Ovary (tissue), 9 donors: ENCODE data around the gene CEP162. TPM values are rescaled to one million over a fixed set of nuclear protein-coding genes. Genes with fewer than 3 reads are reported as not detected.
"Not testable (repeated sequence)": the region's sequence is repeated elsewhere in the genome, so short reads cannot be mapped to it uniquely, and the experiment has no call there.

ENCODE experiments used
- DNase-seq, 5 donors: peaks; one replicate each; pipeline ENCODE4 v3.0.0-alpha.2; 2019 to 2020
- H3K27ac ChIP-seq, 2 donors: fragments of 200-600 bp; one replicate each; pipeline versions ENCODE4 v1.5.1 to v1.8.0; 2019 to 2022
- H3K27me3 ChIP-seq: fragments of 200-600 bp; one replicate; pipeline ENCODE4 v1.8.0; 2022
- H3K36me3 ChIP-seq: fragments of 200-600 bp; sonication (generic); one replicate; pipeline ENCODE4 v1.5.1; 2019
- H3K4me1 ChIP-seq: one replicate; pipeline ENCODE4 v1.8.1; 2013; ENCODE audit warnings: mild to moderate bottlenecking, moderate library complexity; ENCODE audit not compliant: insufficient read depth
- H3K4me3 ChIP-seq: fragments of 200-600 bp; sonication (generic); one replicate; pipeline ENCODE4 v1.5.1; 2017
- H3K9me3 ChIP-seq, 2 donors: fragments of 200-600 bp in 1 of 2; sonication (generic) in 1 of 2; one replicate each; pipeline versions ENCODE4 v1.5.1 to v1.8.1; 2013 to 2019; ENCODE audit warnings: mild to moderate bottlenecking in 1 of 2, moderate library complexity in 1 of 2
- CTCF ChIP-seq, 3 donors: fragments of 450-650 bp in 2 of 3; fragments of 200-600 bp in 1 of 3; IDR thresholded peaks; one replicate each; pipeline versions ENCODE4 v1.5.1 to v1.8.0; 2016 to 2022; ENCODE audit warnings: antibody characterized with exemption in 3 of 3, mild to moderate bottlenecking in 1 of 3
- EP300 ChIP-seq: sonication (generic); formaldehyde crosslinking; IDR thresholded peaks from one replicate; pipeline ENCODE4 v1.6.1; 2017; ENCODE audit warnings: antibody characterized with exemption
- POLR2A ChIP-seq: fragments of 450-650 bp; IDR thresholded peaks from one replicate; pipeline ENCODE4 v1.6.1; 2017; ENCODE audit warnings: antibody characterized with exemption, mild to moderate bottlenecking, moderate library complexity
- WGBS, 3 donors: extraction: QIAGEN DNeasy Blood & Tissue Kit in 1 of 3; methylation state at CpG; one replicate each; pipeline versions ENCODE4 v1.1.5 to v1.1.7; 2013 to 2017; 5-methylcytosine and 5-hydroxymethylcytosine counted together
- intact Hi-C, 4 donors: fragments of 100-400 bp; cut with DNase I; formaldehyde crosslinking; loops; one replicate each; pipeline versions ENCODE4 v1.11.0 to v1.15.1; 2022 to 2023
- polyA plus RNA-seq, 2 donors: library from polyadenylated mRNA; stranded (reverse); fragments of 200-250 nt in 1 of 2; fragments of 350-450 nt in 1 of 2; fragmentation: Illumina TruSeq in 1 of 2; extraction: RNeasy Lipid Tissue Mini Kit (QIAGEN cat#74804) in 1 of 2; gene quantifications; one replicate each; pipeline ENCODE4 v1.2.3, GENCODE V29; 2013 to 2014
- total RNA-seq, 7 donors: library from RNA; depleted of rRNA in 2 of 7; stranded (reverse); fragments of >200 nt in 2 of 7; fragmentation: NEBNext Ultra II Directional in 3 of 7; extraction: Animal tissue kit (Norgen Biotek cat#: 25700) in 3 of 7; gene quantifications; one replicate each; pipeline versions ENCODE4 v1.1.0 to v1.2.4, GENCODE V29; 2016 to 2023
- donor health status: DM: no; HTN: no; CAD: no; lungs with moderate emphysema.
- donor health status: DM: no; HTN: no; CAD: no.
- donor health status: Bipolar disorder and iron deficiency.
- donor health status: DM: yes; HTN: yes; CAD: no.
- donor health status: DM: no; HTN: no; CAD: no.
- donor health status: DM: yes; HTN: yes; CAD: no.

The CEP162 gene
- total and polyA plus RNA-seq, 9 donors = 5.3 to 16.8 (median 9.7) TPM

- intact Hi-C loops = no loop called here
- Histone ChIP-seq H3K4me1 (no peaks in the 10 kb centered on the region), H3K9me3 (no peaks in the 10 kb centered on the region), H3K27ac (no peak overlapping the region), H3K36me3 (no peaks in the 10 kb centered on the region), H3K4me3 (no peak overlapping the region), H3K27me3 (no peaks in the 10 kb centered on the region)
- TF ChIP-seq EP300 (no peak), POLR2A (no peak), CTCF (IDR thresholded peaks at IDR 0.05) (no peak)
- WGBS, 3 donors = 24 to 47% (median 28%) methylated on average over 3 of the region's 3 CpGs
- no peak for DNase-seq
These were observed 137.9 kb downstream of the CEP162 start for GRCh38 chr6:84089552-84089951.

DNA sequence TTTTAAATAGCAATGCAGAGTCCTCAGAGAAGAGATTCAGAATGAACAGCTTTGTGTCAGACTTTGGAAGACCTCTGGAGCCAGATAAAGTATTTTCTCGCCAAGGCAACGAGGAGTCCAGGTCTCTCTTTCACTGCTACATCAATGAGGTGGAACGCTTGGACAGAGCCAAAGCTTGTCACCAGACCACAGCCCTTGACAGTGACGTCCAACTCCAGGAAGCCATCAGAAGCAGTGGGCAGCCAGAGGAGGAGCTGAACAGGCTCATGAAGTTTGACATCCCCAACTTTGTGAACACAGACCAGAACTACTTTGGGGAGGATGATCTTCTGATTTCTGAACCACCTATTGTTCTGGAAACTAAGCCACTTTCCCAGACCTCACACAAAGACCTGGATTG is 138.4 kb downstream of the CEP162 start:
- 66 to 83% (median 81%) methylated on average over 4 of the region's 4 CpGs for WGBS, 3 donors
- intact Hi-C loops = no loop called here
- Histone ChIP-seq H3K27ac (no peak overlapping the region), H3K36me3 (no peaks in the 10 kb centered on the region), H3K27me3 (no peaks in the 10 kb centered on the region), H3K9me3 (no peaks in the 10 kb centered on the region), H3K4me3 (no peak overlapping the region), H3K4me1 (no peaks in the 10 kb centered on the region)
- TF ChIP-seq EP300 = no peak
- no peak for TF ChIP-seq POLR2A
- no peak for TF ChIP-seq CTCF (IDR thresholded peaks at IDR 0.05)
- DNase-seq = no peak

DNA sequence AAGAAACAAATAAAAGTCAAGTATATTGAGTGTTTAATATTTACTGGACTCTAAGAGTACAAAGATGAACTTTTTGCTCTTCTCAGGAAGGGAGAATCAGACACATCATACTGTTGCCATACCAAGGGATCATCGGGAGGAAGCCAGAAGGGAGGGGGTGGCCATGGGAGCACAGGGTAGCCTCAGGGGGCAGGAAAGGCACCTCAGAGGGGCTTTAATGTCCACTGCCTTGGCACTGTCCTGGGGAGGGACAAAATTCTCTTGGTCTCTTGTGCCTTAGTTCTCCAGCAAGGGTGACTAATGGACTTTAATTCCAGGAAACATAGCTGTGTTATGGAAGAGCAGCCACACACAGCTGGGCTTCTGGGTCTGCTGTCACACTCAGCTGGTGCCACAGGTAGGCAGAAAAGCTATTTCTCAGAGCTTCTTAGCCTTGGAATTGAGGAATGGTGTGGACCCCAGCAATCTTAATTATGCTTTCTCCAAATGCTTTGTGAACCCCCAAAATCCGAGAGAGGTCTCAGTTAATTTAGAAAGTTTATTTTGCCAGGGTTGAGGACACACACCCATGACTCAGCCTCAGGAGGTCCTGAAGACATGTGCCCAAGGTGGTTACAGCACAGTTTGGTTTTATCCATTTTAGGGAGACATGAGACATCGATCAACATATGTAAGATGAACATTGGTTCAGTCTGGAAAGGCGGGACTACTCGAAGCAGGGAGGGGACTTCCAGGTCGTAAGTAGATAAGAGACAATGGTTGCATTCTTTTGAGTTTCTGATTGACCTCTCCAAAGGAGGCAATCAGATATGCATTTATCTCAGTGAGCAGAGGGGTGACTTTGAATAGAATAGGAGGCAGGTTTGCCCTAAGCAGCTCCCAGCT is 140.7 kb downstream of the CEP162 start:
- intact Hi-C loops = no loop called here
- H3K9me3 ChIP-seq = no peaks in the 10 kb centered on the region
- no peaks in the 10 kb centered on the region for H3K4me1 ChIP-seq
- 82 to 91% (median 89%) methylated on average over 6 of the region's 6 CpGs for WGBS, 3 donors
- H3K27me3 ChIP-seq = no peaks in the 10 kb centered on the region
- TF ChIP-seq EP300 = no peak
- no peak for TF ChIP-seq POLR2A
- no peak for TF ChIP-seq CTCF (IDR thresholded peaks at IDR 0.05)
- DNase-seq = no peak
- no peak overlapping the region for H3K4me3 ChIP-seq
- H3K27ac ChIP-seq = no peak overlapping the region
- H3K36me3 ChIP-seq = no peaks in the 10 kb centered on the region

GRCh38 chr6:84086056-84086455 is 141.4 kb downstream of the CEP162 start:
- no peak for DNase-seq
- Histone ChIP-seq H3K27ac (no peak overlapping the region), H3K27me3 (no peaks in the 10 kb centered on the region), H3K4me1 (no peaks in the 10 kb centered on the region), H3K9me3 (no peaks in the 10 kb centered on the region), H3K36me3 (no peaks in the 10 kb centered on the region), H3K4me3 (no peak overlapping the region)
- intact Hi-C loops = no loop called here
- TF ChIP-seq POLR2A (no peak), CTCF (IDR thresholded peaks at IDR 0.05) (no peak), EP300 (no peak)
- WGBS, 3 donors = 85 to 93% (median 90%) methylated on average over 1 of the region's 1 CpG

DNA sequence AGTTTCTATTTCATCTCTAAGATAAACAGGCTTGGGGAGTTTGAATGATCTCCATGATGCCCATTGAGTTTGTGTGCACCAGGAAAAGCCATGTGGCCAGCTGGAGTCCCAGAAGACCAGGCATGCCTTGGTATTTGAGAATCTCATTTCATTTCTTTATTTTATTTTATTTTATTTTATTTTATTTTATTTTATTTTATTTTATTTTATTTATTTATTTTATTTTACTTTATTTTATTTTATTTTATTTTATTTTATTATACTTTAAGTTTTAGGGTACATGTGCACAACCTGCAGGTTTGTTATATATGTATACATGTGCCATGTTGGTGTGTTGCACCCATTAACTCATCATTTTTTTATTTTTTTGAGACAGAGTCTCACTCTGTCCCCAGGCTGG is 142.7 kb downstream of the CEP162 start:
- DNase-seq, intact Hi-C loops, H3K36me3 ChIP-seq, H3K4me1 ChIP-seq, H3K27ac ChIP-seq, H3K4me3 ChIP-seq, H3K9me3 ChIP-seq, H3K27me3 ChIP-seq: not testable (repeated sequence)
